IMR-90 (cell line): ENCODE measurements around the gene CAMK2D. TPM values are rescaled to one million over a fixed set of nuclear protein-coding genes. Genes with fewer than 3 reads are reported as not detected.

Experiments
- ATAC-seq: fragments of 200-7000 bp; cut with Tn5 transposase; 2 replicates; pipeline ENCODE4 v1.9.1; 2020; ENCODE audit warnings: low read depth, mild to moderate bottlenecking, moderate library complexity
- BruUV-seq: library from RNA; stranded (reverse); fragments of 400-500 nt; replicated peaks from 2 replicates; lab custom pipeline; 2021; lab: Mats Ljungman, UMichigan
- CTCF ChIA-PET: fragments of 300-600 bp; formaldehyde crosslinking; extraction: SDS; loops from one replicate; lab custom pipeline; 2021; ENCODE audit warnings: antibody characterized with exemption; lab: Yijun Ruan, JAX
- POLR2A ChIA-PET: fragments of 300-600 bp; sonication (Branson Sonifier 250); formaldehyde crosslinking; loops from one replicate; lab custom pipeline; 2022; ENCODE audit warnings: antibody characterized with exemption; ENCODE audit not compliant: unreplicated experiment; lab: Charles Lee
- DNase-seq: peaks from one replicate; pipeline ENCODE4 v3.0.0; 2013
- H2AFZ ChIP-seq: replicated peaks from 2 replicates; pipeline ENCODE3; 2013; ENCODE audit warnings: low read length, mild to moderate bottlenecking; ENCODE audit not compliant: poor library complexity
- H2AK5ac ChIP-seq: 2 replicates; pipeline ENCODE4 v1.6.1; 2013; ENCODE audit warnings: low read depth, low read length, inconsistent platforms
- H2AK9ac ChIP-seq: replicated peaks from 2 replicates; pipeline ENCODE3; 2013; ENCODE audit warnings: mild to moderate bottlenecking, low read depth, low read length, moderate library complexity; ENCODE audit not compliant: poor library complexity
- H2BK120ac ChIP-seq: 2 replicates; pipeline ENCODE4 v1.6.1; 2013; ENCODE audit warnings: low read depth, low read length, inconsistent platforms
- H2BK15ac ChIP-seq: 3 replicates; pipeline ENCODE4 v1.6.1; 2013; ENCODE audit warnings: low read depth, low read length, inconsistent platforms
- H2BK20ac ChIP-seq: 2 replicates; pipeline ENCODE4 v1.6.1; 2013; ENCODE audit warnings: low read depth, mild to moderate bottlenecking, inconsistent platforms, low read length, moderate library complexity
- H2BK5ac ChIP-seq: 2 replicates; pipeline ENCODE4 v1.6.1; 2013; ENCODE audit warnings: mild to moderate bottlenecking, low read depth, low read length, inconsistent platforms; ENCODE audit not compliant: poor library complexity, severe bottlenecking
- H3K14ac ChIP-seq: replicated peaks from 2 replicates; pipeline ENCODE4 v1.6.1; 2013; ENCODE audit warnings: low read depth, low read length, inconsistent platforms
- H3K18ac ChIP-seq: 2 replicates; pipeline ENCODE4 v1.6.1; 2013; ENCODE audit warnings: low read depth, low read length, control low read depth
- H3K23ac ChIP-seq: 2 replicates; pipeline ENCODE4 v1.6.1; 2013; ENCODE audit warnings: low read depth, low read length, inconsistent platforms
- H3K27ac ChIP-seq: 2 replicates; pipeline ENCODE4 v1.5.1; 2013; ENCODE audit warnings: mild to moderate bottlenecking, control low read depth, low read length; ENCODE audit not compliant: insufficient read depth
- H3K27me3 ChIP-seq: 2 replicates; pipeline ENCODE4 v1.6.1; 2013; ENCODE audit warnings: low read length; ENCODE audit not compliant: control insufficient read depth, insufficient read depth
- H3K36me3 ChIP-seq: 2 replicates; pipeline ENCODE4 v1.6.1; 2013; ENCODE audit warnings: low read length, mixed read lengths; ENCODE audit not compliant: control insufficient read depth, insufficient read depth
- H3K4ac ChIP-seq: 2 replicates; pipeline ENCODE4 v1.6.1; 2013; ENCODE audit warnings: low read depth, low read length, inconsistent platforms
- H3K4me1 ChIP-seq: 2 replicates; pipeline ENCODE4 v1.6.1; 2013; ENCODE audit warnings: low read length, mixed read lengths; ENCODE audit not compliant: control insufficient read depth, insufficient read depth
- H3K4me2 ChIP-seq: 2 replicates; pipeline ENCODE4 v1.6.1; 2013; ENCODE audit warnings: low read depth, mild to moderate bottlenecking, control low read depth, low read length, moderate library complexity
- H3K4me3 ChIP-seq: 2 replicates; pipeline ENCODE4 v1.5.1; 2013; ENCODE audit warnings: low read depth, mild to moderate bottlenecking, control low read depth, low read length, moderate library complexity; ENCODE audit not compliant: insufficient read depth
- H3K56ac ChIP-seq: 2 replicates; pipeline ENCODE4 v1.6.1; 2013; ENCODE audit warnings: low read length, inconsistent platforms; ENCODE audit not compliant: insufficient read depth; ENCODE audit errors: extremely low read depth
- H3K79me1 ChIP-seq, 2 experiments: 2 replicates each; pipeline ENCODE4 v1.6.1; 2013; ENCODE audit warnings: low read length in 2 of 2, inconsistent platforms in 1 of 2, low read depth in 1 of 2
- H3K9ac ChIP-seq: 2 replicates; pipeline ENCODE4 v1.6.1; 2013; ENCODE audit warnings: low read depth, low read length, control low read depth
- H3K9me1 ChIP-seq: 2 replicates; pipeline ENCODE4 v1.6.1; 2013; ENCODE audit warnings: low read length, inconsistent platforms; ENCODE audit not compliant: insufficient read depth
- H3K9me3 ChIP-seq: 2 replicates; pipeline ENCODE4 v1.6.1; 2013; ENCODE audit warnings: low read length; ENCODE audit not compliant: control insufficient read depth, insufficient read depth
- H4K20me1 ChIP-seq: 2 replicates; pipeline ENCODE4 v1.6.1; 2013; ENCODE audit warnings: low read length, inconsistent platforms; ENCODE audit not compliant: insufficient read depth
- H4K5ac ChIP-seq: 2 replicates; pipeline ENCODE4 v1.6.1; 2013; ENCODE audit warnings: mild to moderate bottlenecking, low read depth, low read length, control low read depth
- H4K8ac ChIP-seq, 2 experiments: 2 replicates each; pipeline ENCODE4 v1.6.1; 2013; ENCODE audit warnings: low read depth in 2 of 2, low read length in 2 of 2, control low read depth in 1 of 2, inconsistent platforms in 1 of 2
- H4K91ac ChIP-seq: 2 replicates; pipeline ENCODE4 v1.6.1; 2013; ENCODE audit warnings: low read depth, low read length, inconsistent platforms; ENCODE audit not compliant: insufficient read depth
- CEBPB ChIP-seq: IDR thresholded peaks from 2 replicates; pipeline ENCODE4 v1.6.1; 2012; ENCODE audit warnings: low read depth, low read length, improper control_type of control experiment
- CHD1 ChIP-seq: IDR thresholded peaks from 2 replicates; pipeline ENCODE4 v1.6.1; 2012; ENCODE audit warnings: low read depth, low read length, improper control_type of control experiment
- ELK1 ChIP-seq: fragments of 150-350 bp; IDR thresholded peaks from 2 replicates; pipeline ENCODE4 v1.6.1; 2016; ENCODE audit warnings: low read depth, mild to moderate bottlenecking, low read length, moderate library complexity, borderline replicate concordance
- MXI1 ChIP-seq: IDR thresholded peaks from 2 replicates; pipeline ENCODE4 v1.6.1; 2012; ENCODE audit warnings: low read depth, mild to moderate bottlenecking, low read length, moderate library complexity, borderline replicate concordance
- POLR2A ChIP-seq: IDR thresholded peaks from 2 replicates; pipeline ENCODE4 v1.6.1; 2012; ENCODE audit warnings: mild to moderate bottlenecking, low read depth, low read length
- SMC3 ChIP-seq: fragments of 150-350 bp; IDR thresholded peaks from 2 replicates; pipeline ENCODE4 v1.6.1; 2016; ENCODE audit warnings: low read depth, mild to moderate bottlenecking, antibody characterized with exemption, low read length, moderate library complexity
- USF2 ChIP-seq: fragments of 150-350 bp; IDR thresholded peaks from 2 replicates; pipeline ENCODE4 v1.6.1; 2017; ENCODE audit warnings: mild to moderate bottlenecking, antibody characterized with exemption, low read length, low read depth
- WGBS, 2 experiments: methylation state at CpG; one replicate each; pipeline versions ENCODE4 v1.1.5 to v1.1.7; 2013; ENCODE audit warnings: missing lambda C conversion rate in 2 of 2; ENCODE audit not compliant: insufficient read length in 1 of 2; ENCODE audit errors: extremely low coverage in 2 of 2; 5-methylcytosine and 5-hydroxymethylcytosine counted together
- dilution Hi-C: fragments of 300-500 bp; cut with HindIII; formaldehyde crosslinking; loops from one replicate; pipeline ENCODE4 v1.14.3; 2018; ENCODE audit warnings: low sequenced_read_pairs; ENCODE audit not compliant: unreplicated experiment
- in situ Hi-C: fragments of 300-500 bp; cut with MboI; formaldehyde crosslinking; loops from 3 replicates; pipeline ENCODE4 v1.14.3; 2019; ENCODE audit warnings: low sequenced_read_pairs, inconsistent platforms, mixed read lengths
- intact Hi-C: fragments of 100-400 bp; cut with micrococcal nuclease; formaldehyde crosslinking; loops from 2 replicates; pipeline ENCODE4 v1.10.0; 2022
- polyA plus RNA-seq, 3 experiments: library from polyadenylated mRNA; depleted of rRNA; stranded (reverse); fragments of >200 nt; gene quantifications; 2 replicates each; pipeline ENCODE4 v1.2.3, GENCODE V29; 2012; ENCODE audit warnings: low replicate concordance in 1 of 3
- total RNA-seq: library from RNA; depleted of rRNA; stranded (reverse); fragments of >200 nt; gene quantifications from 2 replicates; pipeline ENCODE4 v1.2.3, GENCODE V29; 2012

CAMK2D gene
- total and polyA plus RNA-seq, 2 of the 4 experiments (the other 2 are of a cell fraction) = 44.6 to 156 TPM

- Histone ChIP-seq H3K79me1 (no peaks in the 10 kb centered on the region), H3K4me2 (no peak overlapping the region; the same call in 1 of the 2 replicates), H3K4me3 (no peak overlapping the region), H2AFZ (no peak overlapping the region), H2AK9ac (no peak overlapping the region), H2BK120ac (no peak overlapping the region), H3K9ac (no peak overlapping the region), H4K20me1 (no peaks in the 10 kb centered on the region), H2AK5ac (no peak overlapping the region), H4K8ac (peak overlapping the region in 1 of 2 experiments; percentile 24; a peak in 1 of 4 replicates), H2BK15ac (no peak overlapping the region), H3K18ac (no peak overlapping the region), H2BK5ac (no peak overlapping the region), H2BK20ac (no peak overlapping the region), H3K4me1 (0 out of 2 replicates have a peak, but pooled peaks cover 2% of the 10 kb centered on the region), H3K4ac (no peak overlapping the region), H4K91ac (no peak overlapping the region), H3K27me3 (no peaks in the 10 kb centered on the region), H3K9me3 (no peaks in the 10 kb centered on the region), H4K5ac (no peak overlapping the region; the same call in 1 of the 2 replicates), H3K23ac (no peak overlapping the region), H3K14ac (no peak overlapping the region), H3K27ac (no peak overlapping the region), H3K36me3 (no peaks in the 10 kb centered on the region), H3K9me1 (no peaks in the 10 kb centered on the region; the same call in 1 of the 2 replicates), H3K56ac (no peak overlapping the region)
- no TSS peak for BruUV-seq
- dilution Hi-C loops (no loop called here), in situ Hi-C loops (no loop called here), intact Hi-C loops (no loop called here)
- DNase-seq (no peak), ATAC-seq (peak; percentile 37; the same call in 1 of the 2 replicates)
- CTCF ChIA-PET = no interaction called here
- TF ChIP-seq SMC3 (no peak), USF2 (no peak), CEBPB (no peak), MXI1 (no peak), CHD1 (no peak), POLR2A (no peak), ELK1 (no peak)
- POLR2A ChIA-PET = no interaction called here
- no CpG with 5 or more reads among the region's 5 CpGs for WGBS, 2 experiments
These were observed 47.8 kb upstream of the CAMK2D start for GRCh38 chr4:113809311-113809710.
